ENCODE results near the gene SPRR4.

The SPRR4 gene

GRCh38 chr1:152946651-152947256, 23.7 kb upstream of the SPRR4 start, which contains the start of gene SPRR5:
Gene SPRR5, plus strand, starts transcription at chr1:152947206. Its CDS starts 1,349 bp downstream, at chr1:152948555.
- TF ChIP-seq CTCF (IDR thresholded peaks at IDR 0.05), result no peak
- no peaks in the 10 kb centered on the region for H3K36me3 ChIP-seq
- H3K4me3 ChIP-seq (ENCODE audit: low read depth in 1 of 2, low read length in 1 of 2), result no peak within 1 kb of the TSS
- no peaks in the 10 kb centered on the region for H3K9me3 ChIP-seq
- no peak within 1 kb of the TSS for H3K27ac ChIP-seq
- H3K4me1 ChIP-seq (ENCODE audit: control insufficient read depth in 1 of 2, insufficient read depth in 1 of 2, low read depth in 1 of 2, low read length in 1 of 2), result no peaks in the 10 kb centered on the region
- H3K27me3 ChIP-seq, result no peaks in the 10 kb centered on the region

GRCh38 chr1:152951711-152952110, 18.7 kb upstream of the SPRR4 start:
- Histone ChIP-seq H3K4me1 (ENCODE audit: control insufficient read depth in 1 of 2, insufficient read depth in 1 of 2, low read depth in 1 of 2, low read length in 1 of 2) (no peaks in the 10 kb centered on the region), H3K27me3 (no peaks in the 10 kb centered on the region), H3K4me3 (ENCODE audit: low read depth in 1 of 2, low read length in 1 of 2) (no peak overlapping the region), H3K9me3 (no peaks in the 10 kb centered on the region), H3K27ac (no peak overlapping the region), H3K36me3 (no peaks in the 10 kb centered on the region)
- no peak for TF ChIP-seq CTCF (IDR thresholded peaks at IDR 0.05)

- Histone ChIP-seq H3K4me1 (ENCODE audit: control insufficient read depth in 1 of 2, insufficient read depth in 1 of 2, low read depth in 1 of 2, low read length in 1 of 2) (no peaks in the 10 kb centered on the region), H3K27me3 (no peaks in the 10 kb centered on the region), H3K36me3 (no peaks in the 10 kb centered on the region), H3K9me3 (no peaks in the 10 kb centered on the region), H3K27ac (no peak overlapping the region), H3K4me3 (ENCODE audit: low read depth in 1 of 2, low read length in 1 of 2) (no peak overlapping the region)
- TF ChIP-seq CTCF (IDR thresholded peaks at IDR 0.05), result no peak
Measured at GRCh38 chr1:152953761-152954160, 16.7 kb upstream of the SPRR4 start.

GRCh38 chr1:152954436-152954835, 16.0 kb upstream of the SPRR4 start:
- Histone ChIP-seq H3K36me3 (no peaks in the 10 kb centered on the region), H3K4me1 (ENCODE audit: control insufficient read depth in 1 of 2, insufficient read depth in 1 of 2, low read depth in 1 of 2, low read length in 1 of 2) (no peaks in the 10 kb centered on the region), H3K4me3 (ENCODE audit: low read depth in 1 of 2, low read length in 1 of 2) (no peak overlapping the region), H3K27me3 (no peaks in the 10 kb centered on the region), H3K9me3 (no peaks in the 10 kb centered on the region), H3K27ac (no peak overlapping the region)
- no peak for TF ChIP-seq CTCF (IDR thresholded peaks at IDR 0.05)

GRCh38 chr1:152957561-152957960, 12.9 kb upstream of the SPRR4 start:
- no peaks in the 10 kb centered on the region for H3K9me3 ChIP-seq
- no peaks in the 10 kb centered on the region for H3K36me3 ChIP-seq
- H3K27me3 ChIP-seq, result peaks cover 3% of the 10 kb centered on the region
- no peak for TF ChIP-seq CTCF (IDR thresholded peaks at IDR 0.05)
- H3K4me3 ChIP-seq (ENCODE audit: low read depth in 1 of 2, low read length in 1 of 2), result no peak overlapping the region
- no peak overlapping the region for H3K27ac ChIP-seq
- H3K4me1 ChIP-seq (ENCODE audit: control insufficient read depth in 1 of 2, insufficient read depth in 1 of 2, low read depth in 1 of 2, low read length in 1 of 2), result no peaks in the 10 kb centered on the region

All from neutrophil (primary cell).